ENCODE data around the gene EGFR. TPM values are rescaled to one million over a fixed set of nuclear protein-coding genes. Genes with fewer than 3 reads are reported as not detected.
A peak's percentile ranks its signal among the peaks of the same experiment; 100 is the strongest.
"Not testable (repeated sequence)": the region's sequence is repeated elsewhere in the genome, so short reads cannot be mapped to it uniquely, and the experiment has no call there.

Gene EGFR
- total RNA-seq, 8 experiments from 2014 or later = 0.81 to 22.6 (median 3.6) TPM

DNA sequence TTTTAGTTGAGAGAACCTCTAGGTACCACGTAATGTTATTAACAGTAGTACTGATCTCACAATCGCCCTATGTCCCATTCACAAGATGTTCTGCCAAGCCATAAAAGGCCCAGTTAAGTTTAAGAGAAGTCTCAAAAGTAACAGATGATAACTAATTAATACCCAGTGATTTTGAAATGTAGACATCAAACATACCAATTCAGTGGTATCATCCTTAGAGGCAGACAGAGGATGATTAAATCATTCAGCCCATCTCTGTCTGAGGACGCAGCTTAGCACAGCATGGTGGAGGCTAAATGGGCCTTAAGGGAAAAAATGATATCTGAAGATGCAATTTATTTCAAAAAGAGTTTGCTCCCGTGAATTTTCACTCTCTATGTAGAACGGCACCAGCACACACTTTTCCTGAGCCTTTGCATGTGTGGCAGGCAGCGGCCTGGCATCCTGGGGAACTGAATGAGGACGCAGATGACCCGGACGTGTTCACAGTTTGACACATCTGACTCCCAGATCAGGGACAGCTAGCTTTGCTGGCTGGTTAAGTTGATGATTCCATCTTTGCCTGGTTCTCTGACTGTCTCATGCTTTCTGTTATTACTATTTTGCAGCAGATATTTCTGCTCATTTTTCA lies 13.4 kb downstream of the EGFR start:
- 30 to 100% (median 79%) methylated on average over 1 to 8 of the region's 9 CpGs for WGBS, 10 experiments
- H3K4me1 ChIP-seq (replicated peaks in 1 of 2) = no peaks in the 10 kb centered on the region
- no peak overlapping the region for H3K27ac ChIP-seq
- no peak for ATAC-seq (replicated peaks in 6 of 8)
- H3K4me3 ChIP-seq = no peak overlapping the region
- in situ Hi-C loops (cut with MboI; ENCODE audit: low pct_unique_long_range_greater_than_20kb in 2 of 9, low sequenced_read_pairs in 9 of 9, unreplicated experiment in 9 of 9) = loop anchor here in 1 of 9 experiments (25.0 kb wide), 2 partner anchors 230 to 245 kb away; no protein-coding TSS in a partner anchor

DNA sequence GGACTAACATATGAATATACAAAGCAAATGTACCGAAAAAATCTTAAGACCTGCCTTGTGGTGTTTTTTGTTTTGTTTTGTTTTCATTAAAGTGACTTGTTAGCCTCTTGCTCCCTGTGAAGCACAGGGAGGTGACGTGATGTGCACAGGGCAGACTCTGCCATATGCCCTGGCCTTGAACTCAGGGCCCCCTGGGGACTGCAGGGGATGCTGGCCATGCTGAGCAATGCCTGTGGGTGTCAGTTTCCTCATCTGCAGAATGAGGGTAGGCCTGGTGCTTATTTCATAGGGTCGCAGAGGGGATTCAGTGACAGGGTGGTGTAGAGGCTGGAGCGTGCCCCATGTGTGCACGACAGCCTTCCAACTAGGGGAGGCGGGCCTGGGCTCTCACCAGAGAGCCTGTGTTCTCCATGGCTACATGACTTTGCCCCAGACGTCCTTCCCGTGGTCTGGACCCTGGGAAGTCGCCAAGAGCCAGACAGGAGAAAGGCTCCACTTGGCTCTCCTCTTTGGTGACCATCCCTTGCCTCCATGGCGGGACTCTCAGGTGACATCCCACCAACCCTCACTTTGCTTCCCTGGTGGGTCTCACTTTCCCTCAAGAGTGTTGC lies 14.5 kb downstream of the EGFR start:
- Histone ChIP-seq H3K4me3 (no peak overlapping the region), H3K27ac (no peak overlapping the region), H3K4me1 (replicated peaks in 1 of 2) (no peaks in the 10 kb centered on the region)
- in situ Hi-C loops (cut with MboI; ENCODE audit: low pct_unique_long_range_greater_than_20kb in 2 of 9, low sequenced_read_pairs in 9 of 9, unreplicated experiment in 9 of 9) = loop anchor here in 1 of 9 experiments (25.0 kb wide), 2 partner anchors 229 to 246 kb away; no protein-coding TSS in a partner anchor
- WGBS, 10 experiments = 63 to 100% (median 96%) methylated on average over 1 to 6 of the region's 10 CpGs; no CpG with 5 or more reads in 2 of the 10 experiments
- no peak for ATAC-seq (replicated peaks in 6 of 8)

DNA sequence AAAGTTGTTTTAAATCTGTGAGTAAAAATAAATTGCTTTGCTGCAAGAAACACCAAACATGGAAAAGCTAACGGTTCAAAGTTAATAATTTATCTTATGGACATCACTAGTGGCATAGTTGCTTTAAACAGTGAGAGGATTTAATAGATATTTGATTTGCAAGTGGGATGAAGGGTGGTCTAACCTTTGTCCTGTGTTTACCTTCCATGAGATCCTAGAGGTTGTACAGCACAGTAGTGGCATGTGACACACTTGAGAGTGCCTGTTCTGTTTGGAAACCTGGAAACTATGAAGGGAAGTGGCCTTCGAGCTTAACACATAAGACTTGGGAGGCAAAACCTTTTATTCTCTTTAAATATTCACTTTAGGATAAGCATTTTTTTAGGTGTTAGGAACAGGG lies 16.0 kb downstream of the EGFR start:
- H3K27ac ChIP-seq = no peak overlapping the region
- no peak for ATAC-seq (replicated peaks in 6 of 8)
- no peak overlapping the region for H3K4me3 ChIP-seq
- in situ Hi-C loops (cut with MboI; ENCODE audit: low pct_unique_long_range_greater_than_20kb in 2 of 9, low sequenced_read_pairs in 9 of 9, unreplicated experiment in 9 of 9) = loop anchor here in 1 of 9 experiments (25.0 kb wide), 2 partner anchors 228 to 247 kb away; no protein-coding TSS in a partner anchor
- no peaks in the 10 kb centered on the region for H3K4me1 ChIP-seq (replicated peaks in 1 of 2)
- WGBS, 10 experiments = 25 to 100% (median 76%) methylated on average over 2 of the region's 2 CpGs; no CpG with 5 or more reads in 1 of the 10 experiments

DNA sequence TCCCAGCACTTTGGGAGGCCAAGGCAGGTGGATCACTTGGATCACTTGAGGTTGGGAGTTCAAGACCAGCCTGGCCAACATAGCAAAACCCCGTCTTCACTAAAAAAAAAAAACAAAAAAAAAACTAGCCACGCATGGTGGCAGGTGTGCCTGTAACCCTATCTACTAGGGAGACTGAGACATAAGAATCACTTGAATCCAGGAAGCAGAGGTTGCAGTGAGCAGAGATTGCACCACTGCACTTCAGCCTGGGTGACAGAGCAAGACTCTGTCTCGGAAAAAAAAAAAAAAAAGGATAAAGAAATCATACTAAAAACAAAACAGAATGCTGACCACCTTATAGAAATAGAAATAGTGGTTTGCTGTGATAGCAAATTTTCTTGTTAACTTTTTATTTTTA lies 16.6 kb downstream of the EGFR start:
- 70 to 100% (median 100%) methylated on average over 1 to 3 of the region's 3 CpGs; no CpG with 5 or more reads in 1 of the 10 experiments for WGBS, 10 experiments
- ATAC-seq (replicated peaks in 6 of 8); H3K4me1 ChIP-seq (replicated peaks in 1 of 2); H3K4me3 ChIP-seq; H3K27ac ChIP-seq: not testable (repeated sequence)
- in situ Hi-C loops (cut with MboI; ENCODE audit: low pct_unique_long_range_greater_than_20kb in 2 of 9, low sequenced_read_pairs in 9 of 9, unreplicated experiment in 9 of 9) = loop anchor here in 1 of 9 experiments (25.0 kb wide), 2 partner anchors 227 to 248 kb away; no protein-coding TSS in a partner anchor

DNA sequence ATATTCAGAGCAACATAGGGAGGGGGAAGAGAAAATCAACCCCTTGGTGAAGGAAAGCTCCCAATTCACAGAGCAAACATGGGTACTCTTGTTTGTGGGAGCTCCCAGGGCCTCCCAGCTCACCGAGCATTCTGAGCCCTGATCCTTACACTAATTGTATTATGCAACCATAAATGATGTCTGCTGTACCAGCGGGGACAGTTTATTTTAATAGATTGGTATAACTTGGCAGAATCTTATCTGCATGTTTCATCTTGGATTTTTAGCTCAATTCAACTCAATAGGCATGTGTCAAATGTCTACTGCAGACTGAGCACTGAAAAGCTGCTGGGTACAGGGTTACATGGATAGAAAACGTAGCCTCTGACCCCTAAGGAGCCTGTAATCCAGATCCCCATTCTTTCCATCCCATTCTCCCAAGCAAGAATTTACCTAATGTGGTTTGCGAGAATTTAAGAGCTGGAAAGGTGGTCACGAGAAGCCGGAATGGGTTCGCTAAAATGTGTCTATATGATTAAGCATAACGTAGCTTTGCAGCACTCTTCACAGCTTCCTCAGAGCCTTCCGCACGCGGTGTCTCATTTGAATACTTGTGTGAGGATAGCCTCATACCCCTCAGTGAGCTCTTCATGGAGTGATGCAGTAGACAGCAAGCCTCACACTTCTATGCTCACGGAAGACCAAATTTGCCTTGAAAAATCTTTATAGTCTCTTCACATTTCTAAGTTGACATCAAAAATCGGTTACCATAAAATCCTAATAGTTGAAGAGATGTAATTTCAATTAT lies 18.3 kb downstream of the EGFR start:
- no peak overlapping the region for H3K4me3 ChIP-seq
- in situ Hi-C loops (cut with MboI; ENCODE audit: low pct_unique_long_range_greater_than_20kb in 2 of 9, low sequenced_read_pairs in 9 of 9, unreplicated experiment in 9 of 9) = loop anchor here in 1 of 9 experiments (25.0 kb wide), 2 partner anchors 225 to 250 kb away; no protein-coding TSS in a partner anchor
- no peaks in the 10 kb centered on the region for H3K4me1 ChIP-seq (replicated peaks in 1 of 2)
- ATAC-seq (replicated peaks in 6 of 8) = peak in 1 of 8 experiments; percentile 53
- WGBS, 10 experiments = 68 to 97% (median 85%) methylated on average over 4 to 11 of the region's 13 CpGs; no CpG with 5 or more reads in 1 of the 10 experiments
- no peak overlapping the region for H3K27ac ChIP-seq

DNA sequence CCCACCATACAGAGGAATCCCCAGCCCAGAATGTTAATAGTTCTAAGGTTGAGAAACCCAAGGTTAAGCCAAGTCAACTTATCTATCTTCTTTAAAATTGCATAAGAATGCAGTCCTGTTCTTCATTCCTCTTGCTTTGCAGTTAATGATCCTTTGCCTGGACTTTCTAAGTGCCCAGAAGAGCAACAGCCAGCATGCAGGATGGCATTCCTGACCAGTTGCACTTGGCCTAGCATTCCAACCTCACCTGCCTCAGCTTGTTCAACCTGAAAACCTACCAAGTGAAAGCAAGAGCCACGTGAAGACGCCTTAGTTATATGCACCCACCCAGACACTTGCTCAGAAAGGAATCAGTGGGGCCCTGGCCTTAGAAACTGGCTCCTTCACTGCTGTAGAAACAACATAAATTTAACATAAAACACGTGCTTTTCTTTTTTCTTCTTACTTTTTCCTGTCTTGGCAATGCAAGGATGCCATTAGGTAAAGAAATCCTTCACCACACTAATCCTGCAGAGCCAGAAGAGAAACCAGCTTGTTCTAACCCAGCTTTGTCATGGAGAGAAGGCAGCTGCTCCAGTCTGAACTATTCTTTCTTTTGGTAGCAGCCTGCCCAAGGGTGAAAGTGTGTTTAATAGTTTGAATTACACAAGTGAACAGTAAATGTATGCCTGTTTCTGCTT lies 25.0 kb downstream of the EGFR start:
- H3K4me3 ChIP-seq = no peak overlapping the region
- ATAC-seq (replicated peaks in 6 of 8) = no peak

DNA sequence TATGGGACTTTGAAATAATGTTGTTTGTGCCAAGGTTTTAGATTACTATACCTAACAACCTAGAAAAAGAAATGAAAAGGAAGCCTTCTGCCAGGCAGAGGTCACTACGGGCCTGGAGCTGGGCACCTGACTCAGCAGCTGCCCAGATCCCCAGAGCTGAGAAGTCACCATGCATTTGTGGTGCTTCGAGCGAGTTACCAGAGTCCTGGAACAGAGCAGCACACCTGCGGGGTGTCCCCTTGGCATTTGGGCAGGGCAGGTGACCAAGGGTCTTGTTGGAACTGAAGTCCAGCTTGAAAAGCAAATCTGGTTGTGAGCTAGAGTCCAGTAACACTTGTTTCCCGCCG lies 25.5 kb downstream of the EGFR start:
- no peak for ATAC-seq (replicated peaks in 6 of 8)
- in situ Hi-C loops (cut with MboI; ENCODE audit: low pct_unique_long_range_greater_than_20kb in 2 of 9, low sequenced_read_pairs in 9 of 9, unreplicated experiment in 9 of 9) = loop anchor here in 1 of 9 experiments (25.0 kb wide), 2 partner anchors 218 to 257 kb away; no protein-coding TSS in a partner anchor
- H3K4me1 ChIP-seq (replicated peaks in 1 of 2) = peaks cover 0 to 4% of the 10 kb centered on the region in 2 donors
- H3K27ac ChIP-seq = no peak overlapping the region
- H3K4me3 ChIP-seq = no peak overlapping the region
- 0 to 100% (median 93%) methylated on average over 1 to 6 of the region's 6 CpGs; no CpG with 5 or more reads in 4 of the 10 experiments for WGBS, 10 experiments

More for the DNA sequence above, 25.0 kb downstream of the EGFR start:
- H3K4me1 ChIP-seq (replicated peaks in 1 of 2) = peaks cover 0 to 4% of the 10 kb centered on the region in 2 donors
- in situ Hi-C loops (cut with MboI; ENCODE audit: low pct_unique_long_range_greater_than_20kb in 2 of 9, low sequenced_read_pairs in 9 of 9, unreplicated experiment in 9 of 9) = loop anchor here in 1 of 9 experiments (25.0 kb wide), 2 partner anchors 218 to 257 kb away; no protein-coding TSS in a partner anchor
- WGBS, 10 experiments = 63 to 100% (median 100%) methylated on average over 1 to 3 of the region's 3 CpGs; no CpG with 5 or more reads in 2 of the 10 experiments
- H3K27ac ChIP-seq = no peak overlapping the region

DNA sequence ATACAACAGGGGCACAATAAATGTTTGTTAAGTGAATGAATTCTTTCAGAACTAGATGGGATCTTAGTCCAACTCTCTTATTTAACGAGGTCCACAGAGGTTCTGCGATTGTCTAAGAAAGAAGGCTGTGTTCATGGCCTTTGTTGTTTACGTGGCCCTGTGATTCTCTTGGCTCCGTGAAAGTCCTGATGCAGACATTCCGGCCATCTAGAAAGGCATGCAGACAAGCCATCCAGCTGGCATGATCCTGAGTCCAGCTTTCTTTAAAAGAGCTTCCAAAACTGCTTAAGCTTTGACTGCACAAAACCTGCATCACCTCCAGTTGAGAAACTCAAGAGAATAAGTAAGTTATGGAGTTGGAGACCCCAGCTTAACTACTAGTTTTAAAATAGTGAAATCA lies 26.0 kb downstream of the EGFR start:
- in situ Hi-C loops (cut with MboI; ENCODE audit: low pct_unique_long_range_greater_than_20kb in 2 of 9, low sequenced_read_pairs in 9 of 9, unreplicated experiment in 9 of 9) = loop anchor here in 1 of 9 experiments (25.0 kb wide), 2 partner anchors 218 to 257 kb away; no protein-coding TSS in a partner anchor
- Histone ChIP-seq H3K4me3 (no peak overlapping the region), H3K27ac (no peak overlapping the region), H3K4me1 (replicated peaks in 1 of 2) (peaks cover 0 to 7% of the 10 kb centered on the region in 2 donors)
- ATAC-seq (replicated peaks in 6 of 8) = no peak
- 19 to 100% (median 91%) methylated on average over 1 to 5 of the region's 5 CpGs for WGBS, 10 experiments

DNA sequence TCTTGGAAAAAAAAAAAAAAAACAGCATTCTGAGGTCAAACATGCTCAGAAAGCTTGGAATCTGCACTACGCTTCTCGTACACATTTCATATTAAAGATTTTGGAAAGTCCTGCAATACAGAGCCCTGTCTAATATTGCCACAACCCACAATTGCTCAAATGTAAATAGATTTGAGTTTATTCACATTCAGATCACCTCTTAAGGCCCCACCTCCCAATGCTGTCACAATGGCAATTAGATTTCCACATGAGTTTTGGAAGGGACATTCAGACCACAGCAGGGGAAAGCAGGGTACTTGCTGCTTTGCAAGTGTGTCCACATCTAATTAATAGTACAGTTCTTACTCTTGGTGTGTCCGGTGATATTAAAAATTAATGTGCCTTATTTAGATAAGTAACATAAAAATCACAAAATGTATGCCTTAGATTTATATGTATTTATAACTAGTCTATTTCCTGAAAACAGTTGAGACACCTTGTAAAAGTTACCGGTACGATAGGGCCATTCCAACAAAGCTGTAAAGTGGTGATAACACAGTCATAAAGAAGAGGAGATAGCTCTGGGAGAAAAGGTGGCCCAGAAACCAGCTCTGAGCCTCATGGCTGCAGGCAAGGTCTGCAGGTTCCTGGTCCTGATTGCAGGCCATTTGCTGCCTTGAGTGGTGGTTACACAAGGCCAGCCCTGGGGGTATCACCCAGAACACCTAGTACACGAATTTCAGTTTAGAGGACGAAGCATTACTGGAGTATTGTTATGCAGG lies 27.9 kb downstream of the EGFR start:
- no peak overlapping the region for H3K4me3 ChIP-seq
- in situ Hi-C loops (cut with MboI; ENCODE audit: low pct_unique_long_range_greater_than_20kb in 2 of 9, low sequenced_read_pairs in 9 of 9, unreplicated experiment in 9 of 9) = loop anchor here in 1 of 9 experiments (25.0 kb wide), 2 partner anchors 216 to 259 kb away; no protein-coding TSS in a partner anchor
- H3K4me1 ChIP-seq (replicated peaks in 1 of 2) = peaks cover 0 to 13% of the 10 kb centered on the region in 2 donors
- 77 to 100% (median 93%) methylated on average over 2 to 7 of the region's 7 CpGs for WGBS, 10 experiments
- H3K27ac ChIP-seq = no peak overlapping the region
- no peak for ATAC-seq (replicated peaks in 6 of 8)

DNA sequence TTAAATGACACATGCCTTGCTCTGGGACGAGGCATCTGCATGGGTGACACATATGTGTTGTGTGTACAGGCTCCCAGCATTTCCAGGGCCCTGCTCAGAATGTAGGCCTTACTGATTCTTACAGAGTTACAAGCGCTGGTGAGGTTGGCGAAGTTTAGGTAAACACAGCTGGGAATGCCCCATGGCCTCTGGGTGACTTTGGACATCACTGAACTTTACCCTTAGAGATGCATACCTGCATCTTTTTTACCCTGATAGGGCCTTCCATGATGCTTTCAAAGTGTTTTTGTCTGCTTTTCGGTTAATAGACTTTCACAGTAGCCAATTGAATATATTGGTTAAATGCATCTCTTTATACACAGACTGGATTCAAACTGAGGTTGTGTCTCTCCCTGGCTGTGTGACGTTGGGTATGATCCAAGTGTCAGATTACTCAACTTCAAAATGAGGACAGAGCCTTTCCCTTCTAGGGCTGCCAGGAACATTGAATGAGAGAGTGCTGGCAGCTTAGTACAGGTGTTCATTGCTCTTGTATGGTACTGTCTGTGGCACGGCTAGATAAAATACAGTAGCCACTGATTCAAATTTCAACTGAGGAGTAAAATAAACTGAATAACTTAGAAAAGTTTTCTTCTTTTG lies 29.5 kb downstream of the EGFR start:
- 41 to 94% (median 83%) methylated on average over 2 to 6 of the region's 6 CpGs; no CpG with 5 or more reads in 2 of the 10 experiments for WGBS, 10 experiments
- peak in 2 of 8 experiments; percentile 60 to 62 for ATAC-seq (replicated peaks in 6 of 8)
- peaks cover 0 to 13% of the 10 kb centered on the region in 2 donors for H3K4me1 ChIP-seq (replicated peaks in 1 of 2)
- H3K27ac ChIP-seq = no peak overlapping the region
- no peak overlapping the region for H3K4me3 ChIP-seq
- in situ Hi-C loops (cut with MboI; ENCODE audit: low pct_unique_long_range_greater_than_20kb in 2 of 9, low sequenced_read_pairs in 9 of 9, unreplicated experiment in 9 of 9) = loop anchor here in 1 of 9 experiments (25.0 kb wide), 2 partner anchors 214 to 261 kb away; no protein-coding TSS in a partner anchor

DNA sequence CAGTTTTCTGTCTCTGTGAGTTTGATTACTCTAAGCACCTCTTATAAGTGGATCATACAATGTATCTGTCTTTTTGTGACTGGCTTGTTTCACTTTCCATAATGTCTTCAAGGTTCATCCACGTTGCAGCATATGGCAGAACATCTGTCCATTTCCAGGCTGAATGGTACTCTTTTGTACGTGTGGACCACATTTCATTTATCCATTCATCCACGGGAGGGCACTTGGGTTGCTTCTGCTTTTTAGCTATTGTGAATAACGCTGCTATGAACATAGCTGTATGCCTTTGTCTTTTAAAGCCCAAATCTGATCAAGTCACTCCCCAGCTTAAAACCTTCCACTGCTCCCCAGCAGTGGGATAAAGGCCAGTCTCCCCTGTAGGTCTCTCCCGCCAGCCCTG lies 31.5 kb downstream of the EGFR start:
- 20 to 80% (median 50%) methylated on average over 1 to 5 of the region's 5 CpGs; no CpG with 5 or more reads in 2 of the 10 experiments for WGBS, 10 experiments
- peaks cover 0 to 13% of the 10 kb centered on the region in 2 donors for H3K4me1 ChIP-seq (replicated peaks in 1 of 2)
- no peak overlapping the region for H3K27ac ChIP-seq
- ATAC-seq (replicated peaks in 6 of 8) = peak in 5 of 8 experiments; percentile 30 to 72 (median 63)
- in situ Hi-C loops (cut with MboI; ENCODE audit: low pct_unique_long_range_greater_than_20kb in 2 of 9, low sequenced_read_pairs in 9 of 9, unreplicated experiment in 9 of 9) = no loop called here
- no peak overlapping the region for H3K4me3 ChIP-seq

Data from motor neuron (in vitro differentiated cells).